ENCODE measurements around the gene GTF2IRD2.
"Not testable (repeated sequence)": the region's sequence is repeated elsewhere in the genome, so short reads cannot be mapped to it uniquely, and the experiment has no call there.

GRCh38 chr7:74882110-74882509, 30.7 kb upstream of the GTF2IRD2 start:
- TF ChIP-seq POLR2A, POLR2AphosphoS5 (IDR thresholded peaks at IDR 0.05; ENCODE audit: low read depth, low read length): not testable (repeated sequence)

All from GM12892 (cell line).